Mucosa of descending colon (tissue), 3 donors: ENCODE measurements around the gene LYPLAL1. TPM values are rescaled to one million over a fixed set of nuclear protein-coding genes. Genes with fewer than 3 reads are reported as not detected.

Source experiments
- ATAC-seq: fragments of 200-7000 bp; cut with Tn5 transposase; one replicate; pipeline ENCODE4 v1.9.1; 2020; ENCODE audit warnings: mild to moderate bottlenecking, moderate library complexity
- DNase-seq, 3 donors: peaks; one replicate each; pipeline ENCODE4 v3.0.0-alpha.2; 2020
- H3K36me3 ChIP-seq: fragments of 200-600 bp; one replicate; pipeline ENCODE4 v1.8.0; 2021; ENCODE audit warnings: low read depth, mild to moderate bottlenecking
- H3K4me1 ChIP-seq: fragments of 200-600 bp; one replicate; pipeline ENCODE4 v1.8.0; 2021; ENCODE audit warnings: low read depth, mild to moderate bottlenecking
- H3K4me3 ChIP-seq: fragments of 200-600 bp; one replicate; pipeline ENCODE4 v1.8.0; 2021; ENCODE audit warnings: mild to moderate bottlenecking
- H3K9me3 ChIP-seq: fragments of 200-600 bp; one replicate; pipeline ENCODE4 v1.8.0; 2021; ENCODE audit warnings: mild to moderate bottlenecking
- CTCF ChIP-seq: fragments of 200-600 bp; IDR thresholded peaks from one replicate; pipeline ENCODE4 v1.8.0; 2022; ENCODE audit warnings: antibody characterized with exemption, mild to moderate bottlenecking
- intact Hi-C, 2 donors: fragments of 100-400 bp; cut with DNase I in 1 of 2; cut with micrococcal nuclease in 1 of 2; formaldehyde crosslinking; loops; one replicate each; pipeline versions ENCODE4 v1.11.0 to v1.11.1; 2022; cut with DNase I, micrococcal nuclease
- total RNA-seq, 3 donors: library from RNA; stranded (reverse); fragmentation: NEBNext Ultra II Directional in 2 of 3; extraction: Animal tissue kit (Norgen Biotek cat#: 25700) in 2 of 3; gene quantifications; one replicate each; pipeline versions ENCODE4 v1.2.1 to v1.2.4, GENCODE V29; 2021 to 2023
- donor health status: DM: no; HTN: no; CAD: no; lungs with moderate emphysema.
- donor health status: DM: no; HTN: no; CAD: no.
- donor health status: DM: no; HTN: yes; CAD: no.

Gene LYPLAL1
- total RNA-seq, 3 donors from 2014 or later, result 14.3 to 34.2 (median 21.9) TPM

GRCh38 chr1:219227360-219228057 is 53.8 kb downstream of the LYPLAL1 start:
- H3K4me3 ChIP-seq, result no peak overlapping the region
- ATAC-seq (no peak), DNase-seq (no peak)
- TF ChIP-seq CTCF, result no peak
- H3K36me3 ChIP-seq, result no peaks in the 10 kb centered on the region
- no peaks in the 10 kb centered on the region for H3K9me3 ChIP-seq
- intact Hi-C loops, result no loop called here
- no peaks in the 10 kb centered on the region for H3K4me1 ChIP-seq

GRCh38 chr1:219228058-219228419 is 54.4 kb downstream of the LYPLAL1 start:
- TF ChIP-seq CTCF, result no peak
- Histone ChIP-seq H3K36me3 (no peaks in the 10 kb centered on the region), H3K9me3 (no peaks in the 10 kb centered on the region), H3K4me3 (no peak overlapping the region), H3K4me1 (no peaks in the 10 kb centered on the region)
- no peak for DNase-seq
- intact Hi-C loops, result no loop called here
- ATAC-seq, result no peak

GRCh38 chr1:219232890-219233289 is 59.2 kb downstream of the LYPLAL1 start:
- intact Hi-C loops, result no loop called here

GRCh38 chr1:219235903-219236481 is 62.3 kb downstream of the LYPLAL1 start:
- no peaks in the 10 kb centered on the region for H3K36me3 ChIP-seq
- no peaks in the 10 kb centered on the region for H3K9me3 ChIP-seq
- no peaks in the 10 kb centered on the region for H3K4me1 ChIP-seq
- DNase-seq (no peak), ATAC-seq (no peak)
- H3K4me3 ChIP-seq, result no peak overlapping the region
- intact Hi-C loops, result no loop called here
- no peak for TF ChIP-seq CTCF

More at GRCh38 chr1:219232890-219233289, 59.2 kb downstream of the LYPLAL1 start:
- Histone ChIP-seq H3K36me3 (no peaks in the 10 kb centered on the region), H3K4me3 (no peak overlapping the region), H3K9me3 (no peaks in the 10 kb centered on the region), H3K4me1 (no peaks in the 10 kb centered on the region)
- DNase-seq (no peak), ATAC-seq (no peak)
- TF ChIP-seq CTCF, result no peak

- H3K4me1 ChIP-seq, result no peaks in the 10 kb centered on the region
- no peak overlapping the region for H3K4me3 ChIP-seq
- no peaks in the 10 kb centered on the region for H3K36me3 ChIP-seq
- no peak for ATAC-seq
- no peak for DNase-seq
- intact Hi-C loops, result no loop called here
- TF ChIP-seq CTCF, result no peak
- H3K9me3 ChIP-seq, result no peaks in the 10 kb centered on the region
Observed at GRCh38 chr1:219236933-219237610, 63.4 kb downstream of the LYPLAL1 start.
